Endodermal cell (in vitro differentiated cells): ENCODE measurements around the gene DNAAF9. TPM values are rescaled to one million over a fixed set of nuclear protein-coding genes. Genes with fewer than 3 reads are reported as not detected.

Source experiments
- DNase-seq: peaks from one replicate; pipeline ENCODE4 v3.0.0-alpha.2; 2017
- H3K27ac ChIP-seq: 2 replicates; pipeline ENCODE4 v1.5.1; 2013; ENCODE audit warnings: mild to moderate bottlenecking, low read depth, low read length, moderate library complexity
- H3K27me3 ChIP-seq: 2 replicates; pipeline ENCODE4 v1.6.1; 2013; ENCODE audit warnings: mild to moderate bottlenecking, low read length, moderate library complexity; ENCODE audit not compliant: insufficient read depth, control insufficient read depth, poor library complexity, severe bottlenecking
- H3K36me3 ChIP-seq: 2 replicates; pipeline ENCODE4 v1.7.0; 2013; ENCODE audit warnings: mild to moderate bottlenecking, low read length, moderate library complexity; ENCODE audit not compliant: control insufficient read depth, insufficient read depth
- H3K4me1 ChIP-seq: one replicate; pipeline ENCODE4 v1.7.0; 2013; ENCODE audit warnings: low read length; ENCODE audit not compliant: control insufficient read depth, insufficient read depth
- H3K4me3 ChIP-seq: 2 replicates; pipeline ENCODE4 v1.5.1; 2013; ENCODE audit warnings: mild to moderate bottlenecking, low read length, moderate library complexity
- H3K9ac ChIP-seq: 2 replicates; pipeline ENCODE4 v1.6.1; 2013; ENCODE audit warnings: mild to moderate bottlenecking, low read length, moderate library complexity; ENCODE audit not compliant: poor library complexity, severe bottlenecking; ENCODE audit errors: extremely low read depth
- H3K9me3 ChIP-seq: 2 replicates; pipeline ENCODE4 v1.6.1; 2013; ENCODE audit warnings: mild to moderate bottlenecking, low read length, moderate library complexity; ENCODE audit not compliant: control insufficient read depth
- H3K27ac Mint-ChIP-seq: 2 replicates; pipeline ENCODE4 v1.8.0; 2020; ENCODE audit warnings: mixed read lengths
- H3K27me3 Mint-ChIP-seq: 2 replicates; pipeline ENCODE4 v1.8.0; 2021; ENCODE audit warnings: mild to moderate bottlenecking, mixed read lengths; ENCODE audit not compliant: insufficient read depth
- H3K36me3 Mint-ChIP-seq: 2 replicates; pipeline ENCODE4 v1.8.0; 2020; ENCODE audit warnings: low read depth, mixed read lengths
- H3K4me1 Mint-ChIP-seq: 2 replicates; pipeline ENCODE4 v1.8.0; 2020; ENCODE audit warnings: mixed read lengths
- H3K4me3 Mint-ChIP-seq: 2 replicates; pipeline ENCODE4 v1.8.0; 2020; ENCODE audit warnings: mild to moderate bottlenecking, moderate library complexity, mixed read lengths
- H3K9me3 Mint-ChIP-seq: 2 replicates; pipeline ENCODE4 v1.8.0; 2020; ENCODE audit warnings: mild to moderate bottlenecking, mixed read lengths
- WGBS, 2 experiments: methylation state at CpG; one replicate each; pipeline versions ENCODE4 v1.1.5 to v1.1.7; 2013; ENCODE audit warnings: missing lambda C conversion rate in 2 of 2, mixed read lengths in 1 of 2; ENCODE audit not compliant: insufficient coverage in 1 of 2, insufficient read length in 1 of 2; 5-methylcytosine and 5-hydroxymethylcytosine counted together
- total RNA-seq, 2 donors: library from RNA; stranded (reverse); fragmentation: NEBNext Ultra II Directional in 1 of 2; extraction: Animal tissue kit (Norgen Biotek cat#: 25700) in 1 of 2; gene quantifications; 2 replicates in 1 of 2; 3 replicates in 1 of 2; pipeline ENCODE4 v1.2.1, GENCODE V29; 2021
- TF ChIP-seq, protein P1 (sequence below): fragments of 200-600 bp; sonication (generic); conservative IDR thresholded peaks from 2 replicates; pipeline ENCODE4 v1.5.0; 2021; ENCODE audit warnings: antibody characterized with exemption, mild to moderate bottlenecking

Gene DNAAF9
- total RNA-seq, 2 donors from 2014 or later, result 9.6 to 12.1 TPM

DNA sequence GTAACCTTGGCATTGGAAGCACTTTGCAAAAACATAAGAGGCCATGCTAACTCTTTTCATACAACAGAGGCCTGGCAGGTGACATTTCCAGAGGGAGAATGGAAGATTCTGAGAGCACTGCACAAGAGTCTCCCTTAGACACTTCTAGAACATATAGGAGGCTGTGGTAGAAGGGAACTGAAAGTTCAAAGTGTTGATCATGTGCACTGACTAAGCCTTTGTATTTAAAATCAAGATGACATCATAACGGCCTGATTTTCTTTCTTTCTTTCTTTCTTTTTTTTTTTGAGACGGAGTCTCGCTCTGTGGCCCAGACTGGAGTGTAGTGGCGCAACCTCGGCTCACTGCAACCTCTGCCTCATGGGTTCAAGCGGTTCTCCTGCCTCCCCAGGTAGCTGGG is 26.8 kb upstream of the DNAAF9 start:
- 94% methylated on average over 5 to 6 of the region's 6 CpGs for WGBS, 2 experiments
- Mint-ChIP-seq H3K4me3 (no peak overlapping the region), H3K9me3 (no peaks in the 10 kb centered on the region), H3K4me1 (peaks cover 6% of the 10 kb centered on the region), H3K27ac (no peak overlapping the region), H3K36me3 (no peaks in the 10 kb centered on the region), H3K27me3 (peaks cover 2% of the 10 kb centered on the region)
- no peak overlapping the region for H3K9ac ChIP-seq
- TF ChIP-seq, protein P1, sequence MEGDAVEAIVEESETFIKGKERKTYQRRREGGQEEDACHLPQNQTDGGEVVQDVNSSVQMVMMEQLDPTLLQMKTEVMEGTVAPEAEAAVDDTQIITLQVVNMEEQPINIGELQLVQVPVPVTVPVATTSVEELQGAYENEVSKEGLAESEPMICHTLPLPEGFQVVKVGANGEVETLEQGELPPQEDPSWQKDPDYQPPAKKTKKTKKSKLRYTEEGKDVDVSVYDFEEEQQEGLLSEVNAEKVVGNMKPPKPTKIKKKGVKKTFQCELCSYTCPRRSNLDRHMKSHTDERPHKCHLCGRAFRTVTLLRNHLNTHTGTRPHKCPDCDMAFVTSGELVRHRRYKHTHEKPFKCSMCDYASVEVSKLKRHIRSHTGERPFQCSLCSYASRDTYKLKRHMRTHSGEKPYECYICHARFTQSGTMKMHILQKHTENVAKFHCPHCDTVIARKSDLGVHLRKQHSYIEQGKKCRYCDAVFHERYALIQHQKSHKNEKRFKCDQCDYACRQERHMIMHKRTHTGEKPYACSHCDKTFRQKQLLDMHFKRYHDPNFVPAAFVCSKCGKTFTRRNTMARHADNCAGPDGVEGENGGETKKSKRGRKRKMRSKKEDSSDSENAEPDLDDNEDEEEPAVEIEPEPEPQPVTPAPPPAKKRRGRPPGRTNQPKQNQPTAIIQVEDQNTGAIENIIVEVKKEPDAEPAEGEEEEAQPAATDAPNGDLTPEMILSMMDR, result no peak
- no peak overlapping the region for H3K4me3 ChIP-seq
- no peak overlapping the region for H3K27ac ChIP-seq
- no peak for DNase-seq
- no peaks in the 10 kb centered on the region for H3K9me3 ChIP-seq
- no peaks in the 10 kb centered on the region for H3K27me3 ChIP-seq
- no peaks in the 10 kb centered on the region for H3K4me1 ChIP-seq
- no peaks in the 10 kb centered on the region for H3K36me3 ChIP-seq

DNA sequence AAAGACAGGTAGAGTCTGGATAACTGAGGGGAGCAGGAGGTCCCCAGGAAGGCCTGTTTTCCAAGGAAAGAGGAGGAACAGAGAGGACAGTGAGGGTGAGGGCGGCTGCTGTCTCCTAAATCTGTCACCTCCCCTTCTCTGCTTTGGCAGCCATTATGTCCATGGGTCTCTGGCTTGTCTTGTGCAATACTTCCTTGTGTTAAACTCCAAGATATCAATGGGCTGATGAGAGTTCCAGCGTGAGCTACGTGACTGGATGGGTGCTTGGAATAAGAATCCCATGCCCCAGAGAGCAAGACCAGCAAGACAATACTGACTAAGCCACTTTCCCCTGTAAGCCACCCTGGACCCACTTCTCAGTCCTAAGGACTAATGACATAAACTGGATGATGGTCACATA is 26.3 kb upstream of the DNAAF9 start:
- Mint-ChIP-seq H3K9me3 (no peaks in the 10 kb centered on the region), H3K27ac (no peak overlapping the region), H3K4me3 (no peak overlapping the region), H3K36me3 (no peaks in the 10 kb centered on the region), H3K27me3 (peaks cover 2% of the 10 kb centered on the region), H3K4me1 (peaks cover 6% of the 10 kb centered on the region)
- H3K27ac ChIP-seq, result no peak overlapping the region
- H3K9me3 ChIP-seq, result no peaks in the 10 kb centered on the region
- no peak overlapping the region for H3K9ac ChIP-seq
- no peak for DNase-seq
- TF ChIP-seq, protein P1, result no peak
- no peaks in the 10 kb centered on the region for H3K4me1 ChIP-seq
- H3K36me3 ChIP-seq, result no peaks in the 10 kb centered on the region
- 91 to 100% methylated on average over 2 to 3 of the region's 3 CpGs for WGBS, 2 experiments
- no peak overlapping the region for H3K4me3 ChIP-seq
- H3K27me3 ChIP-seq, result no peaks in the 10 kb centered on the region

DNA sequence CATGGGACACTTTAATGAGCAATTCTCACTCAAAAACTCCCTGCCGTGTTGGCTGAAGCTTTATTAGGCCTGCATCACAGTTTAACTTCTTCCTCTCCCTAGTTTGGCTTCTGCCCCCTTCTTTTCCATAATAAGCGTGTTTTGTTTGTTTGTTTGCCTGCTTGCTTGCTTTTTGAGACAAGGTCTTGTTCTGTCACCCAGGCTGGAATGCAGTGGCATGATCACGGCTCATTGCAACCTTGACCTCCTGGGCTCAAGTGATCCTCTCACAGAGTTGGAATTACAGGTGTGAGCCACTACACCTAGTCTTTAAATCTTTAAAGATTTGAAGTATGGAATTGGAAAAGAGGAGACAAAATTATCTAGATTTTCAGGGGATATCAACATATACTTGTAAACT is 25.4 kb upstream of the DNAAF9 start:
- no peak overlapping the region for H3K4me3 Mint-ChIP-seq
- Histone ChIP-seq H3K27ac (no peak overlapping the region), H3K9me3 (no peaks in the 10 kb centered on the region), H3K27me3 (no peaks in the 10 kb centered on the region), H3K36me3 (no peaks in the 10 kb centered on the region), H3K9ac (no peak overlapping the region), H3K4me3 (no peak overlapping the region), H3K4me1 (no peaks in the 10 kb centered on the region)
- DNase-seq, result no peak
- H3K27ac Mint-ChIP-seq, result no peak overlapping the region
- no peaks in the 10 kb centered on the region for H3K36me3 Mint-ChIP-seq
- no peaks in the 10 kb centered on the region for H3K9me3 Mint-ChIP-seq
- H3K4me1 Mint-ChIP-seq, result peaks cover 6% of the 10 kb centered on the region
- TF ChIP-seq, protein P1, result no peak
- WGBS, 2 experiments, result 88 to 100% methylated on average over 1 to 3 of the region's 3 CpGs
- no peaks in the 10 kb centered on the region for H3K27me3 Mint-ChIP-seq
